Activated CD4-positive, alpha-beta T cell treated with anti-CD3 and anti-CD28 coated beads, Interleukin-2, amount 50 U/mL, for 4 hours (primary cell): ENCODE data around the gene GJD3.

ENCODE experiments used
- DNase-seq, 2 experiments: peaks; one replicate each; pipeline ENCODE4 v3.0.0-alpha.2; 2020

Gene GJD3

DNA sequence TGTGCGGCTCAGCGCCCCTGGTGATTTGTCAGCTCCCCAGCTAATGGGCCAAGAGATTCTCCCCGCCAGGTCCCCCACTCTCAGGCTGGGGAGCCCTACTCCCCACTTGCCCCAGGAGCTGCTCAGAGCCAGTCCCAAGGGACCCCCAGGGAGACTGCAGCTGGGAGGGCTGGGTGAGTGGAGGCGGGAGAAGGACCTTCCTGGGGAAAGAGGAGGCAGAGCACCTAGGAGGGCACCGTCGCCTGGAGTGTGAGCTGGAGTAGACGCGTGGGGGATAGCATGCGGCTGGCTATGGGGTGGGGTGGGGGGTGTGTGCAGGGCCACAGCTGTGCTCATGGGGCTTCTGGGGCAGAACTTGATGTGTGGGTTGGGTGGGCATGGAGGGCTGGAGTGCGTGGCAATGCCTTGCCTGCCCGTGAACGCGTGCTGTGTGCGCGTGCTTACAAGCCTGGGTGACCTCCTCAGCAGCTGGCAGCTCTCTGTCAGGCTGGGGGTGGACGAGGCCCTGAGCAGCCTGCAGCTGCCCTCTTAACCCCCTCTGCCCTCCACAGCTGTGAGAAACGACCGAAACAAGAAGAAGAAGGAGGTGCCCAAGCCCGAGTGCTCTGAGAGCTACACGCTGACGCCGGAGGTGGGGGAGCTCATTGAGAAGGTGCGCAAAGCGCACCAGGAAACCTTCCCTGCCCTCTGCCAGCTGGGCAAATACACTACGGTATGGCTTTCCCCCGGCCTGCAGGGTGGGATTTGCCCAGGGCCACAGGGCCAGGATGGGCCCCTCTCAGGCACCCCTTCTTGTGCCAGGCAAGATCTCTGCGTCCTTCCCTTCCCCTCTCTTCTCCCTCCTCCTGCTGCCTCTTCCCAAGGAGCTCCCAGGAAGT, 12.9 kb downstream of the GJD3 start:
- no peak for DNase-seq

DNA sequence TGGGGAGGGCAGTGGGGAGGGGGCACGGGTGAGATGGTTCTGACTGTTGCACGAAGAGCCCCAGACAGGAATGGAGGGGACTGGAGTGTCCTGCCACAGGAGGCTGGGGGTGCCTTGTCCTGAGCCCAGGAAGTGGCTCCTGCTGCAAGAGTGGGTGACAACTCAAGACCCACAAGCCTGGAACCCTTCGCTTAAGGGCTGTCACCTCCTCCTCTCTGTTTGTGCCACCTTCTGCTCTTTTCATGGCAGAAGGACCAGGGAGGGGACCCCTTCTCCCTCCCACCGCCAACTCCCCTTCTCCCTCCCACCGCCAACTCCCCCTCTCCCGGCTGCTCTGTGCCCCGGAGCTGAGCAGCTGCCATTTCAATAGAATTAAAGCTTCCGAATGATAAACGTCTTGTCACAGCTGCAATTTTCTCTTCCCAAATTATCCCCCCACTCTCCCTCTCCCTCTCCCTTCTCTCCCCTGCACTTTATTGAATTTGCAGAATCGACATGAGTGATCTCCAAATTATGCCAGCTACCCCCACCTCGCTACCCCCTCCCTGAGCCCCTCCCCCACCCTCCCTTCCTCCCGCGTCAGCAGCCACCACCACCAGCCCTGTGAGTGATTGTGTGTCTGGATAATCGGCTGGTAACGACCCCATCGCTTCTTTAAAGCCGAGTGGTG, 13.7 kb downstream of the GJD3 start:
- DNase-seq = no peak

- DNase-seq = no peak
Observed at GRCh38 chr17:40349895-40350688, 14.4 kb downstream of the GJD3 start.

DNA sequence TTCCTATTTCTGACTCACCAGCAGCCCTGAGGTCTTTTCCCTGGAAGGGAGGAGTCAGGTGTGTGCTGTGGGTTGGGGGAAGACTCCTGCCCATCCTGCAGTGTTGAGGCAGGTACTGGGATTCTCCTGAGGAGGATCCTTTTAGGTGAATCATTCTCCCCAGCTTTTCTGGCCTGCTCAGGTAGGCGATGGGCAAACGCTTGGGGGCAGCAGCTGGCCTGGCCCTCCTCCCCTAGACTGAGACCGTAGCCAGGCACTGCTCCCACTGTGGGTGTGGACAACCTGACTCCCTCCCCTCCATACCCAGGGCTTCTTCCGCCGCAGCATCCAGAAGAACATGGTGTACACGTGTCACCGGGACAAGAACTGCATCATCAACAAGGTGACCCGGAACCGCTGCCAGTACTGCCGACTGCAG, 15.1 kb downstream of the GJD3 start:
- no peak for DNase-seq

DNA sequence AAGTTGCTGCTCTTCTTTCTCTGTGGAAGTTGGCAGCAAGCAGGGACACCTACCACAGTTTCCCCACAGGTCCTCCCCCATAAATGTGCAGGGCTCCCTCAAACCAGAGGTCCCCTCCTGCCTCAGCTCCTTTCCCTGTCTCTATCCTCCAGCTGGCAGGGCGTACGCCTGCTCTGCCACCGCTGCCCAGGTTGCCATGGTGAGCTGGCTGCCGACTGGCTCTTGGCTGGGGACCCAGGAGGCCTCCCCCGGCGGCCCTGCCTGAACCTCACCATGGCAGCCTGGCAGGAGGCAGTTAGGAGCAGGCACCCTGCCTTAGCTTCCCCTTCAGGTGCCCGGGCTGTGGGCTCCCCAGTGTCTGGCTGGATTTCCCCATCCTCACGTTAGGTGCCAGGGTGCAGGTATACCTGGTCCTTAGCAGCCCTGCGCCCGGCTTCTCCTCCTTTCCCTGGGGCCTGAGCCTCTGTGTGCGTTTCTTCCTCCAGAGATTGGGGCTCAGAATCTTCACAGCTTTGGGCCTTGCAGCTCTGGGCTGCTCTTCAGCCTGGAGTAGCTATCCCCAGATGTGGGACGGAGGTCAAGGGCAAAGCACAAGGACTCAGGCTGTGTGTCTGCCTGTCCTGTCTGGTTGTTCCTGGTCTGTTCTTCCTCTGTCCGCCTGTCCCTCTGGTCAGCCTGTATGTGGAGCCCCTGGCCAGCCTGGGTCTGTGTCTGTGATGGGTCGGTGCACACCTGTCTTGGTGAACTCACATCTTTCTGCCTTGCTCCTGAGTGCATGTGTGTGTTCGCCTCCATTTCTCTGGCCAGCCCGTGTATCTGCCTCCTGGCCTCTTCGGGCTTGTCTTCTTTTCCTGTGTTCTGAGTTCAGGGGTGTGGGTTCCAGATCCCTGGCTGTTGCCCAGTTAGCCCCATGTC, 15.7 kb downstream of the GJD3 start:
- DNase-seq = no peak

DNA sequence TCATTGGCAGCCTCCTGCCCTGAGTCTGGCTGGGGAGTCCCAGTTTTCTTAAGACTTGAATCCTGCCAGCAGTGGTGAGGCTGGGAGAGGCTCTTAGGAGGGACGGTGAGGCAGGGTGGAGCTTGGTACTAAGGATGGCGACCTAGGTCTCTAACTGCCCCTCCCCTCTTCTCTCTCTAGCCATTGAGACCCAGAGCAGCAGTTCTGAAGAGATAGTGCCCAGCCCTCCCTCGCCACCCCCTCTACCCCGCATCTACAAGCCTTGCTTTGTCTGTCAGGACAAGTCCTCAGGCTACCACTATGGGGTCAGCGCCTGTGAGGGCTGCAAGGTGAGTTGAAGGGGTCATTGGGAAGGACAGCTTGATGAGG, 16.4 kb downstream of the GJD3 start:
- DNase-seq = no peak

GRCh38 chr17:40347319-40348135, 17.0 kb downstream of the GJD3 start:
- no peak for DNase-seq

- DNase-seq = no peak
Observed at GRCh38 chr17:40346765-40347158, 17.8 kb downstream of the GJD3 start.

DNA sequence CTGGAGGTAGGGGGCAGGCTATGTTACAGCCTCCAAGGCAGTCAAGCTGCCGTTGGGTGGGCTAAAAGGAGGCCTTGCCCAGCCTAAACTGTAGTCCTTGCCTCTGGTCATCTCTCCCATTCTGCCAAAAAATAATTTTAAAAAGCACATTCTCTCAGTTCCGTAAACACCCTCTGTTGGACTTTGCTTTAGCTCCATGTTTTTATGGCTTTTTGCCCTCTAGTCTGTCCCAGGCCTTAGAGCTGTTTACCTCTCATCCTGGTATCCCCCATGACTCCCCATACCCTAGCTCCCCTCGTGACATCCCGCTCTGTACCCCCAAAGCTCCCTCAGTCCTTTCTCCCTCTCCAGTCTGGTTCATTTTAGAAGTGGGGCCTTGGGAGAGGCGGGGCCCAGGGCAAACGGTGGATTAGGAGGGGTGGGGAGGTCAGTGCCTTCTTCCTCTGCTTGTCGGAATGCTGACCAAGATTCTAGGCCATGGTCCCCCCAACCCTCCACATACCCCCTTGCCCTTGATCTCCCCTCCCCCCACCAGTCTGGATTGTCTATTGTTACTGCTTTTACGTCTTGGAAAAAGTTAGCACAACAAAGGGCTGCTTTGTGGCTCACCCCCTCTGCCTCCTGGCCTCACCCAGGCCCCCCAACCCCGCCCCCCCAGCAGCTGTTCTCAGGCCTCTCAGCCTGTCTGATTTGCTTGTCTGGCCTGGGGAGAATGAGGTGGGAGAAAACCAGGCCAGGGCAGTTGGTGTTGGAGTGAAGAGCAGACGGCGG, 18.4 kb downstream of the GJD3 start:
- no peak for DNase-seq

- DNase-seq = no peak
Observed at GRCh38 chr17:40345161-40345993, 19.2 kb downstream of the GJD3 start.

GRCh38 chr17:40344421-40345160, 19.9 kb downstream of the GJD3 start:
- no peak for DNase-seq

DNA sequence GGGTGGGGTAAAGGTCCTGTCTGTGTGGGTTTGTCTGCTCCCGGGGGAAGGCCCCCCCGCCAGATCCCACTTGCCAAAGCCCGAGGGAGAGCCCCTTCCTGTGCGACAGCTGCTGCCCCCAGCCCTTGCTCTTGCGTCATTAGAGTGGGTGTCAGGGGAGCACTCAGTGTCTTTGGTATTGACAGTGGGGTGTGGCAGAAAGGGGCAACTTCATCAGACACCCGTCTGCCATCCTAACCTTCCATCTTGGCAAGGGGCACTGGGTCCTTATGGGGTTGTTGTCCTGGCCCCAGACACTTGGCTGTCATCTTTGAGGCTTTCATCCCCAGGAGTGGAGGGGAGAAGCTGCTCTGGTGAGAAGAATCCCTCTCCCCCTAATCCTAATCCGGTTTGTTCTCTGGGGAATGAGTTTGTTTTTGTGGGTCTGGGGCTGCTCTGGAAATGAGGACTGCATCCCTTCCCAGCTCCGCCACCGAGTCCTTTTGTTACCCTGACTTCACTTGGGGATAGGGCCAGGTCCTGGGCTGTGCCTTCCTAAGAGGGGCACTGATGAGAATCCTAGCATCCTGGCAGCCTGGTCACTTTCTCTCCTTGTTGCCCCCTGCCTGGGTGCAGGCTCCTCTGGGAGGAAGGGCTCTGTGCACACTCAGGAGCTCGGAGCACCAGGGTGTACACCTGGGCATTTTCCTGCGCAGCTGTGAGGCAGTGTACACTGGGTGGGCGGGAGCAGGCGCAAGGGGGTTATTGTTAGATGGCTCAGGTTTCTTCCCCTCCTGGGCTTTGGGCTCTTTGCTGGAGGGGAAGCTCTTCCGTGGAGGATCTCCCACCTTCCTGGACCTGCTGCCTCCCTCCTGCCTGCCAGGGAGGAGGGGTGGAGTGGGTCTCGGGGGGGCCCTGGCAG, 21.1 kb downstream of the GJD3 start:
- DNase-seq = no peak

- DNase-seq = no peak
Observed at GRCh38 chr17:40342504-40343218, 21.9 kb downstream of the GJD3 start.

DNA sequence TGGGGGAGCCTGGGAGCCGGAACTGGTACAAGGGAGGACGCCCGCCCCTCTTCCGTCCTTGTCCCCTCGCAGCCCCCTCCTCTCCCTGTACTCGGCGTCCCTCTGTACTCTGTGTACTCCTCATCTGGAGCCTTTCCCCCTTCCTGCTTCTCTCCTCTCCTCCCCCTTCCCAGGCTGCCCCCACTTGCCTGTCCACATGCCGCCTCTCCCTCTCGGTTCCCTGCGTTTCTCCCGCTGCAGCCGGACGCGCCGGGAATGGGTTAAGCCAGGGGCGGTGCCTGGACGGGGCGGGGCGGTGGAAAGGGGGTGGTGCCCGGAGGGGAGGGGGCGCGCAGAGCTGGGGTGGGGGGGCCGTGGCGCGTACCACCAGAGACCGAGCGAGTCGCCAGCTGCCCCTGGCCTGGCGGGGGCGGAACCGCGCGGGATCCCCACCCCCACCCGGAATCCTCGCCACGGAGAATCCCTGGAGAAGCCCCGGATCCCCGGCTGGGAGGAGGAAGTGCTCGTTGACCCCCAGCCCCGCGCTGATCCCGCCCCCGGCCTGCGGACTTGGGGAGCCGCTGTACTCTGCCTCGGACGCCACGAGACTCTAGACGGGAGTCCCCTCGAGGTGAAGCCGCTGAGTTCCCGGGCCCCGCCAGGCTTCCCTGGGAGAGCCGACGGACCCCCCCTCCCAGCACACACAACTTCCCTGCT, 22.6 kb downstream of the GJD3 start:
- no peak for DNase-seq

DNA sequence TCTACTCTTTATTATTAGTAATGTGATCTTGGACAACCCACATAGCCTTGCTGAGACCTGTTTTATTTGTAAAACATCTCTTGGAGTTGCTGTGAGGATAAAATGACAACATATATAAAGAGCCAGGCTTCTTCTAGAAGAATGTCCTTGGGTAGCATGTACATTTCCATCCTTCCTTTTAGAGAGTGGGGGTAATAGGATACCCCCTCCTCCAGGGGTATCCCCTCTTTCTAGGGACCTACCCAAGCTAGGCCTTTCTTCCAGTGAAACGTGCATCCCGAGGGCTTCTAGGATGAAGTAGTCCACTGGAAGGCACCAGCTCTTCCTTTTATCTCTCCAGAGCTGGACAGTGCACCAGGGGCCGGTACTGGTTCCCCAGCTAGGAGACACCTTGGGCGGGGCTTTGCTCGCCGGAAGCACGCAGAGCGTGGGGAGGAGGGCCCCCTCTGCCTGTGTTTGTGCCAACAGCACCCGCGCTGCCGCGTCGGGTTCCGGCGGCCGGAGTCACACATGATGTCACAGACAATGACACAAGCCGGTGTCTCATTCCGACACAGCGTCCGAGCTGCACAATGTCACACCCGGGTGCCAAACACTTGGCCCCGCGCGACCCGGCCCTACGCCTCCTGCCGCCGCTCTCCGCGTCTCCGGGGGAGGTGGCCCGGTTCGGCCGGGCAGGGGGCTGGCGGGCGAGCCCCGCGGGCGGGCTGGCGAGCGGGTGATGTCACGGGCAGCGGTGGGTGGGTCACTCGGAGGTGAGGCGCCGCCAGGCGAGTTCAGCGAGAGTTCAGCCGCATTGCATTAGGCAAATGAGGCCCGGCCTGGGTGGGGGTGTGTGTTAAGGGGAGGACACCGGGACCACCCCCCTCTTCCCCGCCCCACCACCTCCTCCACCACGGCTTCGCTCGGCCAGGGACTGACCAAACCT, 23.4 kb downstream of the GJD3 start:
- DNase-seq = peak; percentile 76 to 78

- DNase-seq = no peak
Observed at GRCh38 chr17:40340327-40340726, 24.2 kb downstream of the GJD3 start.
